GM12878 (cell line): Measurements from ENCODE around the gene PPP6R2. TPM values are rescaled to one million over a fixed set of nuclear protein-coding genes. Genes with fewer than 3 reads are reported as not detected.
A peak's percentile ranks its signal among the peaks of the same experiment; 100 is the strongest.

Experiments
- ATAC-seq: fragments of 200-7000 bp; cut with Tn5 transposase; 3 replicates; pipeline ENCODE4 v1.9.1; 2020; ENCODE audit warnings: mild to moderate bottlenecking, moderate library complexity
- BruUV-seq: library from RNA; stranded (reverse); fragments of 400-500 nt; replicated peaks from 2 replicates; lab custom pipeline; 2021; lab: Mats Ljungman, UMichigan
- CTCF ChIA-PET: fragments of 300-600 bp; sonication (Branson Sonifier 250); formaldehyde crosslinking; extraction: SDS; loops from one replicate; lab custom pipeline; 2021; ENCODE audit warnings: inconsistent platforms; lab: Yijun Ruan, JAX
- POLR2A ChIA-PET: fragments of 350-600 bp; formaldehyde crosslinking; extraction: SDS; loops from one replicate; lab custom pipeline; 2021; ENCODE audit warnings: inconsistent platforms; lab: Charles Lee
- RAD21 ChIA-PET: fragments of 300-600 bp; sonication (Branson Sonifier 250); formaldehyde crosslinking; loops from one replicate; lab custom pipeline; 2023; ENCODE audit warnings: antibody characterized with exemption; ENCODE audit not compliant: unreplicated experiment; lab: Charles Lee
- SMC1A ChIA-PET: fragments of 300-600 bp; sonication (Branson Sonifier 250); formaldehyde crosslinking; loops from one replicate; lab custom pipeline; 2023; ENCODE audit not compliant: unreplicated experiment, uncharacterized antibody; lab: Charles Lee
- DNase-seq: peaks from one replicate; pipeline ENCODE4 v3.0.0-alpha.2; 2011; ENCODE audit warnings: low read depth, low spot score
- FAIRE-seq: peaks from 3 replicates; lab custom pipeline; 2011; peaks lifted over from hg19 to GRCh38; lab: Jason Lieb, UNC
- H2AFZ ChIP-seq: 2 replicates; pipeline ENCODE4 v1.6.0; 2011; ENCODE audit warnings: low read depth, low read length, control low read depth; ENCODE audit not compliant: control insufficient read depth
- H3K27ac ChIP-seq: 2 replicates; pipeline ENCODE4 v1.5.1; 2011; ENCODE audit warnings: control low read depth; ENCODE audit not compliant: control insufficient read depth, insufficient read depth
- H3K27me3 ChIP-seq, 2 experiments: replicated peaks in 1 of 2; 2 replicates each; pipeline versions ENCODE4 v1.6.0 to v1.6.1; 2011; ENCODE audit warnings: low read length in 1 of 2; ENCODE audit not compliant: control insufficient read depth in 2 of 2, insufficient read depth in 2 of 2
- H3K36me3 ChIP-seq, 2 experiments: 2 replicates each; pipeline ENCODE4 v1.5.1; 2011; ENCODE audit warnings: low read length in 1 of 2; ENCODE audit not compliant: control insufficient read depth in 2 of 2, insufficient read depth in 2 of 2
- H3K4me1 ChIP-seq: 2 replicates; pipeline ENCODE4 v1.6.1; 2011; ENCODE audit warnings: mild to moderate bottlenecking, low read length, moderate library complexity, mixed read lengths; ENCODE audit not compliant: control insufficient read depth, insufficient read depth
- H3K4me2 ChIP-seq: 2 replicates; pipeline ENCODE4 v1.6.0; 2011; ENCODE audit warnings: control low read depth; ENCODE audit not compliant: control insufficient read depth, insufficient read depth
- H3K4me3 ChIP-seq: fragments of 200-600 bp; sonication (generic); 2 replicates; pipeline ENCODE4 v1.5.1; 2016
- H3K79me2 ChIP-seq: 2 replicates; pipeline ENCODE4 v1.6.0; 2011; ENCODE audit warnings: low read length; ENCODE audit not compliant: control insufficient read depth, insufficient read depth
- H3K9ac ChIP-seq: 2 replicates; pipeline ENCODE4 v1.8.0; 2011; ENCODE audit warnings: low read length, control low read depth, mixed read lengths; ENCODE audit not compliant: control insufficient read depth, insufficient read depth
- H3K9me3 ChIP-seq: replicated peaks from 3 replicates; pipeline ENCODE4 v1.5.1; 2011; ENCODE audit warnings: mild to moderate bottlenecking, low read length; ENCODE audit not compliant: control insufficient read depth, insufficient read depth
- H4K20me1 ChIP-seq: 2 replicates; pipeline ENCODE4 v1.6.0; 2011; ENCODE audit not compliant: control insufficient read depth, insufficient read depth
- CEBPB ChIP-seq, 2 experiments: fragments of 150-350 bp in 1 of 2; IDR thresholded peaks; 2 replicates each; pipeline ENCODE4 v1.6.1; 2012 to 2014; ENCODE audit warnings: low read depth in 2 of 2, low read length in 2 of 2, borderline replicate concordance in 1 of 2, inconsistent platforms in 1 of 2
- CREB1 ChIP-seq: IDR thresholded peaks from 2 replicates; pipeline ENCODE4 v1.6.1; 2012; ENCODE audit warnings: low read depth, mild to moderate bottlenecking, inconsistent platforms
- FOS ChIP-seq: IDR thresholded peaks from 3 replicates; pipeline ENCODE4 v1.6.1; 2011; ENCODE audit warnings: borderline replicate concordance; ENCODE audit not compliant: insufficient read length; ENCODE audit errors: extremely low read depth
- GABPA ChIP-seq: IDR thresholded peaks from 2 replicates; pipeline ENCODE4 v1.6.1; 2014; ENCODE audit warnings: antibody characterized with exemption, low read depth, mild to moderate bottlenecking, inconsistent platforms
- IRF3 ChIP-seq: fragments of 450-650 bp; IDR thresholded peaks from 2 replicates; pipeline ENCODE4 v1.6.1; 2014; ENCODE audit warnings: mild to moderate bottlenecking
- MTA2 ChIP-seq: fragments of 450-650 bp; IDR thresholded peaks from 2 replicates; pipeline ENCODE4 v1.6.1; 2016; ENCODE audit warnings: low read depth, mild to moderate bottlenecking, moderate library complexity
- PML ChIP-seq: IDR thresholded peaks from 2 replicates; pipeline ENCODE4 v1.6.1; 2012; ENCODE audit warnings: low read length, inconsistent platforms
- POLR2AphosphoS2 ChIP-seq: IDR thresholded peaks from 2 replicates; pipeline ENCODE4 v1.6.1; 2011; ENCODE audit warnings: low read depth, mild to moderate bottlenecking, low read length, improper control_type of control experiment, moderate library complexity
- RCOR1 ChIP-seq: conservative IDR thresholded peaks from 2 replicates; pipeline ENCODE4 v1.6.1; 2012; ENCODE audit warnings: low read depth, low read length, improper control_type of control experiment
- WGBS: methylation state at CpG from one replicate; pipeline ENCODE4 v1.1.6; 2016; ENCODE audit warnings: low lambda C conversion rate; ENCODE audit not compliant: insufficient replicate concordance, insufficient coverage; ENCODE audit errors: missing lambda C conversion rate; 5-methylcytosine and 5-hydroxymethylcytosine counted together
- in situ Hi-C: fragments of 300-500 bp; cut with MboI; formaldehyde crosslinking; loops from 9 replicates; pipeline ENCODE4 v1.14.3; 2018; ENCODE audit warnings: mixed read lengths
- intact Hi-C: fragments of 100-400 bp; cut with micrococcal nuclease; formaldehyde crosslinking; loops from one replicate; pipeline ENCODE4 v1.14.2; 2022; ENCODE audit not compliant: unreplicated experiment
- polyA plus RNA-seq, 11 experiments: library from polyadenylated mRNA; depleted of rRNA in 4 of 11; unstranded in 6 of 11; stranded (reverse) in 5 of 11; fragments of >200 nt; fragmentation: Nextera tagmentation in 4 of 11; fragmentation: Illumina TruSeq in 1 of 11; extraction: Ambion mirVana in 4 of 11; extraction: Trizol in 1 of 11; gene quantifications; 1 replicate in 1 of 11; 2 replicates in 10 of 11; pipeline versions ENCODE4 v1.2.1 to v1.2.3, GENCODE V29; 2011 to 2016; ENCODE audit warnings: inconsistent platforms in 2 of 11, missing spikeins in 2 of 11, low read depth in 1 of 11
- total RNA-seq, 4 experiments: library from RNA; depleted of rRNA in 3 of 4; stranded (reverse); fragments of >200 nt in 3 of 4; fragmentation: Illumina TruSeq in 1 of 4; extraction: Trizol in 1 of 4; gene quantifications; 2 replicates each; pipeline versions ENCODE4 v1.2.1 to v1.2.3, GENCODE V29; 2013 to 2021

Gene PPP6R2
- total and polyA plus RNA-seq, 10 of the 15 experiments (the other 5 are each of a cell fraction or from before 2014, with no cell fraction given) = 0.29 to 52.6 (median 25.4) TPM

GRCh38 chr22:50361222-50361621, 18.1 kb downstream of the PPP6R2 start:
- ChIA-PET POLR2A (no interaction called here), SMC1A (no interaction called here), RAD21 (no interaction called here), CTCF (interaction anchor here (1.1 to 2.5 kb wide), 3 partner anchors 10 to 122 kb away, joined by 3 to 9 read pairs (median 3); no protein-coding TSS in a partner anchor)
- Histone ChIP-seq H3K79me2 (peaks cover 17% of the 10 kb centered on the region), H3K9me3 (no peaks in the 10 kb centered on the region), H2AFZ (no peak overlapping the region), H3K4me3 (no peak overlapping the region), H4K20me1 (no peaks in the 10 kb centered on the region; the same call in none of the 2 replicates), H3K4me2 (no peak overlapping the region), H3K27me3 (no peaks in the 10 kb centered on the region), H3K9ac (no peak overlapping the region), H3K36me3 (peaks cover 2 to 7% of the 10 kb centered on the region in 2 experiments; a peak in 3 of 4 replicates), H3K4me1 (no peaks in the 10 kb centered on the region), H3K27ac (no peak overlapping the region)
- BruUV-seq = no TSS peak
- ATAC-seq = no peak
- intact Hi-C loops = no loop called here
- FAIRE-seq = peak; percentile 44
- no peak for DNase-seq
- in situ Hi-C loops = no loop called here
- TF ChIP-seq GABPA (no peak), PML (no peak), RCOR1 (no peak), POLR2AphosphoS2 (no peak), IRF3 (no peak), CEBPB (IDR thresholded peaks at IDR 0.05; ENCODE audit: borderline replicate concordance in 1 of 2, low read depth in 2 of 2, low read length in 2 of 2) (no peak), FOS (no peak), CREB1 (0 out of 2 replicates have a peak, but pooled peaks have one; percentile 12), MTA2 (no peak)
- TF ChIP-seq, all 136 proteins: peak for 1
- 4% methylated on average over 5 of the region's 5 CpGs for WGBS
